ENCODE measurements around the gene ETS2. TPM values are rescaled to one million over a fixed set of nuclear protein-coding genes. Genes with fewer than 3 reads are reported as not detected.
A peak's percentile ranks its signal among the peaks of the same experiment; 100 is the strongest.

ETS2 gene
- total RNA-seq, 1 donor from 2014 or later = 18.2 TPM

GRCh38 chr21:38820471-38821239, 14.9 kb downstream of the ETS2 start:
- no peak for TF ChIP-seq CTCF (IDR thresholded peaks at IDR 0.05)
- no peaks in the 10 kb centered on the region for H3K27me3 Mint-ChIP-seq (ENCODE audit: unreplicated experiment)
- H3K27ac Mint-ChIP-seq (ENCODE audit: unreplicated experiment) = peak overlapping the region; percentile 68
- H3K4me3 Mint-ChIP-seq (ENCODE audit: unreplicated experiment) = no peak overlapping the region
- peaks cover 37% of the 10 kb centered on the region for H3K4me1 Mint-ChIP-seq (ENCODE audit: unreplicated experiment)
- no peaks in the 10 kb centered on the region for H3K9me3 Mint-ChIP-seq (ENCODE audit: unreplicated experiment)
- no peak for DNase-seq (ENCODE audit: extremely low spot score, unreplicated experiment)
- peaks cover 74% of the 10 kb centered on the region for H3K36me3 Mint-ChIP-seq (ENCODE audit: unreplicated experiment)

GRCh38 chr21:38821248-38821647, 15.5 kb downstream of the ETS2 start:
- no peak overlapping the region for H3K27ac Mint-ChIP-seq (ENCODE audit: unreplicated experiment)
- no peaks in the 10 kb centered on the region for H3K27me3 Mint-ChIP-seq (ENCODE audit: unreplicated experiment)
- no peaks in the 10 kb centered on the region for H3K9me3 Mint-ChIP-seq (ENCODE audit: unreplicated experiment)
- peaks cover 76% of the 10 kb centered on the region for H3K36me3 Mint-ChIP-seq (ENCODE audit: unreplicated experiment)
- DNase-seq (ENCODE audit: extremely low spot score, unreplicated experiment) = no peak
- no peak for TF ChIP-seq CTCF (IDR thresholded peaks at IDR 0.05)
- peaks cover 37% of the 10 kb centered on the region for H3K4me1 Mint-ChIP-seq (ENCODE audit: unreplicated experiment)
- no peak overlapping the region for H3K4me3 Mint-ChIP-seq (ENCODE audit: unreplicated experiment)

- no peak for TF ChIP-seq CTCF (IDR thresholded peaks at IDR 0.05)
- no peak overlapping the region for H3K4me3 Mint-ChIP-seq (ENCODE audit: unreplicated experiment)
- no peak for DNase-seq (ENCODE audit: extremely low spot score, unreplicated experiment)
- H3K27me3 Mint-ChIP-seq (ENCODE audit: unreplicated experiment) = no peaks in the 10 kb centered on the region
- H3K27ac Mint-ChIP-seq (ENCODE audit: unreplicated experiment) = no peak overlapping the region
- peaks cover 70% of the 10 kb centered on the region for H3K36me3 Mint-ChIP-seq (ENCODE audit: unreplicated experiment)
- no peaks in the 10 kb centered on the region for H3K9me3 Mint-ChIP-seq (ENCODE audit: unreplicated experiment)
- peaks cover 37% of the 10 kb centered on the region for H3K4me1 Mint-ChIP-seq (ENCODE audit: unreplicated experiment)
These were observed 16.4 kb downstream of the ETS2 start for GRCh38 chr21:38821959-38822682.

- Mint-ChIP-seq H3K27ac (ENCODE audit: unreplicated experiment) (no peak overlapping the region), H3K4me1 (ENCODE audit: unreplicated experiment) (peaks cover 34% of the 10 kb centered on the region), H3K27me3 (ENCODE audit: unreplicated experiment) (no peaks in the 10 kb centered on the region), H3K4me3 (ENCODE audit: unreplicated experiment) (no peak overlapping the region), H3K9me3 (ENCODE audit: unreplicated experiment) (no peaks in the 10 kb centered on the region), H3K36me3 (ENCODE audit: unreplicated experiment) (peaks cover 63% of the 10 kb centered on the region)
- TF ChIP-seq CTCF (IDR thresholded peaks at IDR 0.05) = no peak
- DNase-seq (ENCODE audit: extremely low spot score, unreplicated experiment) = no peak
These were observed 17.1 kb downstream of the ETS2 start for GRCh38 chr21:38822778-38823238.

GRCh38 chr21:38823737-38824123, 18.0 kb downstream of the ETS2 start:
- Mint-ChIP-seq H3K4me3 (ENCODE audit: unreplicated experiment) (no peak overlapping the region), H3K27me3 (ENCODE audit: unreplicated experiment) (no peaks in the 10 kb centered on the region), H3K4me1 (ENCODE audit: unreplicated experiment) (peaks cover 30% of the 10 kb centered on the region), H3K36me3 (ENCODE audit: unreplicated experiment) (peaks cover 58% of the 10 kb centered on the region), H3K27ac (ENCODE audit: unreplicated experiment) (no peak overlapping the region), H3K9me3 (ENCODE audit: unreplicated experiment) (no peaks in the 10 kb centered on the region)
- no peak for TF ChIP-seq CTCF (IDR thresholded peaks at IDR 0.05)
- no peak for DNase-seq (ENCODE audit: extremely low spot score, unreplicated experiment)
